A204.1 (cell line): ENCODE data around the gene CARD9.

Experiments used
- FAIRE-seq: peaks from 2 replicates; lab custom pipeline; 2012; peaks lifted over from hg19 to GRCh38; lab: Jason Lieb, UNC

CARD9 gene

DNA sequence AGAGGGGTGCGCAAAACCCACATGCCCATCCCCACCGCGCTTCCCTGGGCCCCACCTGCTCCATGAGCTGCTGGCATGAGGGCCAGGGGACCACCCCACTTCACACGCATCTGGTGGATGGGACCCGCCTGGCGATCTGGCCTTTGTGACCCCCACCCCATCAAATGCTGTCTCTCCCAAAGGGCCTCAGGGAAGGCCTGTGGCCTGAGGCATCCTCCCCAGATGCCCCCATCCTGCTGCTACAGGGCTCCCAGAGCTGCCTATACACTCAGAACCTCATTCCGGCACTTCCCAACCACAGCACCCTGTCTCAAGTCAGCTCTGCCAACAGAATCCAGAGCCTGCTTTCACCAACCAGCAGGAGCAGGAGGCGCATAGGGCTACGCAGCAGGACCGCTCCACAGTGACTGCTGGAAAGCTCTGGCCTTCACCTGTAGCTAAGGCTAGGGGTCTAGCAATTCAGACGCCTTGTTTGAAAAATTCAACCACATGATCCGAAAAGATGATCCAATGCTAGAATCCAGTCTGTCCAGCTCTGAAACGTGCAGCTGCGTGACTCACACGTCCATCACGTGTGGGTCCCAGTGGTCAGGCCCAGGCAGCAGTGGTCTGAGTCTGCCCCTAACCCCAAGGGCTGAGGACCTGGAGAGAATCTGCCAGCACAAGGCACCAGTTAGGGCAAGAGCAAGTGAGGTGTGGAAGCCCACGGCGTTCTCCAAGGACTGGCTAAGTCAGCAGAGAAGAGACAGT lies 27.9 kb upstream of the CARD9 start:
- no peak for FAIRE-seq

DNA sequence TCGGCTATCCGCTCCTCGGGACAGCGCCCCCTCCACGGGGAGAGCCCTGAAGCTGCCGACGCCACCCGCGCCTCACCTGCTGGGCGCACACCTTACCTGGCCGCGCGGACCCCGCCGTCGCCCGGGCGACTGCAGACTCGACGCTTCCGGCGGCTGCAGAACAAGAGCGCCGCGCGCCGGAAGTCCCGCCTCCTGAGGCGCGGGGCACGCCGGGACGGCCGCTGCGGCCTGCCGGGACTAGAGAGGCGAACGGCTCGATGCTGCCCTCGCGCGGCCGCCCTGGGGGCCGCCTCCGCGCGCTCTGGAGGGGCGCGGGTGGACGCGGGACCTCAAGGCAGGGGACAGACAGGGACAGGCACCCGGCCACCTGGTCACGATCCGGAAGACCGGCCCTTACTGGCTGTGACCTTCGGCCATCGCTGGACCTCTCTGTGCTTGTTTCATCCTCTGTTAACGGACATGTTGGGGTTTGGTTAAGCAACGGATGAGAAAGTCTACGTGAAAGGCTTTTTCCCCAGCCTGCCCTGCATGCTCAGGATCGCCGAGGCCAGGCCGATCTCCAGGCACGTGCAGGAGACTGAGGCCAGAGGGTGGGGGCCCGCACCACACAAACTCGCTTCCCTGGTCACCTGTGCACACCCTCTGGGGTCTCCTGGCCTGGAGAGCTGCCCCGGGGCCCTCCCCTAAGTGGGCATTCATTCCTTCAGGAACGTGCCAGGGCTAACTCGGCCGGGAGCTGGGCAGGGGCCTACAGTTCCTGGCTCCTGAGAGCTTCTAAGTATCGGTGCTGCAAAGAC lies 26.8 kb upstream of the CARD9 start, which contains the start of gene SNAPC4:
Gene SNAPC4, minus strand, starts transcription at position 133 of the 797 bp plus-strand sequence. CDS start 1,742 bp downstream, outside the sequence.
- FAIRE-seq: no peak

DNA sequence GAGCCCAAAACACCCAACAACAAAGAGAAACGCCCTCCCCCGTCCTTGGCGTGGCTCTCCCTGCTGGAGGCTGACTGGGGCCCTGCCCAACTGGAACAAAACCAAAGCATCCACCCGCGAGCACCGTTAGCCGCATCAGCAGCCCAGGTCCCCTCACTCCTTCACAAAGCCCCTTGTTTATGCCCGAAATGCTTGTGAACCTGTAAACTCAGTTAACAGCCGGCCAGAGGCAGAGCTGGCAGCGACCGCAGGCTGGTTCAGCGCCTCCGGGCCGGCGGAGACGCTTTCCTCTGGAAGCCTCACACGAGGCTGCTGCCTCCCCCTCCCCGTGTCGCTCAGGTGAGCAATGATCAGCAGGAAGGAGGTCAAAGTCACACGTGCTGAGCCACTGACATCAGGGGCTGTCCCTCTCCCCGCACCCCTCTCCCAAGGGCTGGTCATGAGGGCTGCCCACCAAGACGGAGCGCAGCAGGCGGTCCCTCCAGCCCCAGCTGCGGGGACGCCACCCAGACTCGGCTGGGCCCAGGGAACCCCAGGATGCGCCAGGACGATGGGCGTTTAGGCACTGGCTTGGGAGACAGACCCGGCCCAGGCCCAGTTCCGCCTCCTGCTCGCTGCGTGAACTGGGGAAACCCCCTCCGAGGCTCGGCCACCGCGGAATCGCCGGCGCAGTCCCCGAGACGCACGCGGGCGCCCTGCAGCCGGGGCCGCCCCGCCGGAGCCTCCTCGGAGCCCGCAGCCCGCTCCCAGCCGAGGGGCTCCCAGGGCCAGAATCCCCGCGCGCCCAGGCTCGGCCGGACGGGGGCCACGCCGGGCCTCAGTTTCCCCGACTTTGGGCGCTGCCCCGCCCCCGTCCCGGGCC lies 25.9 kb upstream of the CARD9 start:
- FAIRE-seq: no peak

GRCh38 chr9:136398286-136398685 lies 24.8 kb upstream of the CARD9 start:
- no peak for FAIRE-seq

GRCh38 chr9:136397643-136398042 lies 24.2 kb upstream of the CARD9 start:
- no peak for FAIRE-seq

DNA sequence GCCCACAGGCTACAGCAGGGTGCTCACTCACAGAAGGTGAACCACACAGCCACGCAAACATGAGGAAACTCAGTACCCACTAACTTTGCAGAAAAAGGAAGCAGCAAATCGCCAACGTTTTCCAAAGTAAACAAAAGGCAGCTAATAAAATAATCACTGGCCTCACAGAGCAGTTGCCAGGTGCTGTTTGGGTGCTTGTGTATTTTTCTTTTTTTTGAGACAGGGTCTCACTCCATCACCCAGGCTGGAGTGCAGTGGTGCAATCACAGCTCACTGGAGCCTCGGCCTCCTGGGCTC lies 22.7 kb upstream of the CARD9 start:
- no peak for FAIRE-seq

- FAIRE-seq: no peak
These were observed 22.1 kb upstream of the CARD9 start for GRCh38 chr9:136395345-136396218.

GRCh38 chr9:136395020-136395340 lies 21.5 kb upstream of the CARD9 start:
- FAIRE-seq: no peak

GRCh38 chr9:136394312-136395019 lies 21.0 kb upstream of the CARD9 start:
- no peak for FAIRE-seq

GRCh38 chr9:136393531-136393930 lies 20.1 kb upstream of the CARD9 start:
- no peak for FAIRE-seq

- no peak for FAIRE-seq
These were observed 19.3 kb upstream of the CARD9 start for GRCh38 chr9:136392538-136393449.

- no peak for FAIRE-seq
These were observed 18.5 kb upstream of the CARD9 start for GRCh38 chr9:136391737-136392537.

DNA sequence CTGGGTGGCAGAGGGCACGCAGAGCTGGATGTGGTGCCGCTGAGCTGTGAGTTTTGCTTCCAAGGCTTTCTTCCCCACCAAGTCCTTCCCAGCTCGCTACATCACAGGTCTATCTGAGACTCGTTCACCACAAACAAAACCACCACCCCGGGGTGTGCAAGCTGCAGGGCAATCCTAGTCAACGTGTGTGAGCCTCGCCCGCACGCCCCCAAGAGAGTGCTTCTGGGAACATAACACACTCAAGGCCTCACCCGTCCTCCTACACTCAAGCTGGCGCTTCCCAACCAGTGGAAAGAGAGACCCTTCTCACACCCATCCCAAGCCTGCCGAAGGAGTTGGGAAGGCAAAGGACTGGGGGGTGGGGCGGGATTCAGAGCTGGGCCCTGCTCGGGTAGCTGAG lies 15.9 kb upstream of the CARD9 start:
- no peak for FAIRE-seq

- no peak for FAIRE-seq
These were observed 13.7 kb upstream of the CARD9 start for GRCh38 chr9:136387217-136387616.

DNA sequence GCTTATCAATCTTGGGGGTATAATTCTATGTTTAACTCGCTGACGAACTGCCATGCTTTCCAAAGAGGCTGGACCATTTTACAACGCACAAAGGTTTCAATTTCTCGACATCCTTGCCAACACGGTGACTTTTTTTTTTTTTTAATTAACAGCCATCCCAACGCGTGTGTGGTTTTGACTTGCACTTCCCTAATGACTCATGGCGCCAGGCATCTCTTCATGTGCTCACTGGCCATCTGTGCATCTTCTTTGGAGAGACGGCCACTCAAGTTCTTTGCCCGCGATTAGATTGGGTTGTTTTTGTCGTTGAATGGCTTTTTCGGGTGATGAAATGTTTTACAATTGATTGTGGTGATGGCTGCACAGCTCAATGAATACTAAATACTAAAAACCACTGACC lies 12.5 kb upstream of the CARD9 start:
- no peak for FAIRE-seq

DNA sequence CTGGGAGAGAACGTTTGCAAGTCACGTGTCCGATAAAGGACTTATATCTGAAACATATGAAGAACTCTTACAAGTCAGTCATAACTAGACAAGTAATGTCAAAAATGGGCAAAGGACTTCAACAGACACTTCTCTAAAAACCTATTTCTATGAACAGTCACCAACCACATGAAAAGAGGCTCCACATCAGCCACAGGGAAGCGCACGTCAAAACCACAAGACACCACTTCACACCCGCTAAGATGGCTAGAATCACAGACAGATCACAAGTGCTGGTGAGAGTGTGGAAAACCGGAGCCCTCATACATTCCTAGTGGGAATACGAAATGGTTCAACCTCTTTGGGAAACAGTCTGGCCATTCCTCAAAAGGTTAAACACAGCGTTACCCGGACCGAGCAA lies 11.5 kb upstream of the CARD9 start:
- FAIRE-seq: no peak

DNA sequence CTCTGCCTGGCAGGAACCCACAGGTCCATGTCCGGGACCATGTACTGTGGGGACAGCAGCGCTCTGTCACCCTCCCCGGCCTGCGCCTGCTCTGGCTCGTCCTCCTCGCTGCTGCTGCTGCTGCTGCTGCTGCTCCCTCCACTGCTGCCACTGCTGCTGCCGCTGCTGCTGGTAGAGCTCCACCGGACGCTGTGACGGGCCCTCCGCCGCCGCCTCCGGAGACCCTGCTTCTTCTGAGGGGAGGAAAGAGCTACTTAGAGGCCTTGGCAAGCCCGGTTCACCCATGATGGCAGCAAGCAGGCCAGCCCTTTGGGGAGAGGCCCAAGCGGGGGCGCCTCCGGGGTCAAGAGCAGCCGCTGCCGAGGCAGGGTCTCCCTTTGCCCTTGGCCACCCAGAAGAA lies 10.0 kb upstream of the CARD9 start:
- no peak for FAIRE-seq

DNA sequence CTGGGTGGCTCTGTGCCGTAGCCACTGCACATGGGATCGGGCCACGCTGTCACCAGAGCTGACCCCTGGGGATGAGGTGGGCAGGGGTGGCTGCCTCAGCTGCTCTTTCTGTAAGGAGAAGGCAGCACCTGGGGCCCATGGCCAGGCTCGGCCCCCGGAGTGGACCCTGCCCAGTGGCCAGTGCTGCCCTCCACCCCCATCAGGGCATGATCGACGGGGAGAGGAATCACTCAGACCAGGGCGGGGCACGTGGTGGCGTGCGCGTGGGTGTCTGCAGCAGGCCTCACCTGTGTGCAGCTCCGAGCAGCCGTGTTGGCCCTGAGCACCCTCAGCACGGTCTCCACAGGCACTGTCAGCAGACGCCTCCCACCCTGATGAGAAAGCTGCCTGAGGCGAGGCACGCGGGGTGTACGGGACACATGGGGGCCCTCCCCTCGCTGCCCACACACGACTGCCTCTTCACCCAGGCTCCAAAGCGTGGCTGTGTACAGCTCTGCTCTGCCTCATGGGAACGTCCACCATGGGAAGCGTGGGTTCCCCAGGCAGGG lies 8.6 kb upstream of the CARD9 start:
- no peak for FAIRE-seq

DNA sequence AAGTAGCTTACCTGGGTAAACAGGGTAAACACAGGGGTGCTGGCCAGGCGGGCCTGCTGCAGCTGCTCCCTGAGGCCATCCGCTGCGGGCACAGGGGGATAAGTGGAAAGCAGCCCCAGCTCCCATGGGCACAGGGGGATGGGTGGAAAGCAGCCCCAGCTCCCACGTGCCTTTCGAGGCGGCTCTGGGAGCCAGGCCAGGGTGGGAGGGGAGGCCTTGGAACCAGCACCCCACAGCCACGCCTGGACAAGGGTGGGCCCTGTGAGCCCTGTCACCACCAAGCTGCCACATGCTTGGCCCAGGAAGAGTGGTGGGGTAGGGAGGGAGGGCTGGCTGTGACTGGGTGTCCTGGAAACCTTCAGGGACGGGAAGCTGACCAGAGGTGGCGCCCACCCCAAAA lies 7.8 kb upstream of the CARD9 start:
- FAIRE-seq: no peak
